AG04450 (cell line): ENCODE data around the gene SLAIN2. TPM values are rescaled to one million over a fixed set of nuclear protein-coding genes. Genes with fewer than 3 reads are reported as not detected.
"Not testable (repeated sequence)": the region's sequence is repeated elsewhere in the genome, so short reads cannot be mapped to it uniquely, and the experiment has no call there.

ENCODE experiments used
- CTCF ChIA-PET: fragments of 300-600, 350-600 bp; formaldehyde crosslinking; extraction: SDS; loops from one replicate; lab custom pipeline; 2022; ENCODE audit warnings: antibody characterized with exemption, inconsistent platforms; lab: Charles Lee
- POLR2A ChIA-PET: fragments of 350-600 bp; formaldehyde crosslinking; extraction: SDS; loops from one replicate; lab custom pipeline; 2021; ENCODE audit warnings: antibody characterized with exemption, inconsistent platforms; lab: Yijun Ruan, JAX
- DNase-seq: peaks from one replicate; pipeline ENCODE4 v3.0.0-alpha.2; 2011; ENCODE audit warnings: low read depth, low spot score
- H3K27ac ChIP-seq: one replicate; pipeline ENCODE4 v1.5.1; 2012; ENCODE audit warnings: low read depth, low read length, control low read depth
- H3K27me3 ChIP-seq: one replicate; pipeline ENCODE4 v1.6.0; 2012; ENCODE audit warnings: low read length; ENCODE audit not compliant: control insufficient read depth, insufficient read depth
- H3K4me3 ChIP-seq: 2 replicates; pipeline ENCODE4 v1.5.1; 2011; ENCODE audit warnings: mild to moderate bottlenecking, low read depth, low read length, control low read depth
- H3K9me3 ChIP-seq: 2 replicates; pipeline ENCODE4 v1.5.1; 2012; ENCODE audit warnings: low read length; ENCODE audit not compliant: control insufficient read depth, insufficient read depth
- CTCF ChIP-seq: IDR thresholded peaks from 2 replicates; pipeline ENCODE4 v1.5.1; 2011; ENCODE audit warnings: low read depth, low read length, control low read depth, inconsistent platforms
- polyA plus RNA-seq: library from polyadenylated mRNA; depleted of rRNA; stranded (reverse); fragments of >200 nt; gene quantifications from 2 replicates; pipeline ENCODE4 v1.2.3, GENCODE V29; 2011

Gene SLAIN2
- polyA plus RNA-seq, 1 experiment = 33.7 TPM

GRCh38 chr4:48436318-48436717 lies 95.0 kb downstream of the SLAIN2 start:
- Histone ChIP-seq H3K4me3 (no peak overlapping the region), H3K27me3 (no peaks in the 10 kb centered on the region), H3K9me3 (no peaks in the 10 kb centered on the region), H3K27ac (no peak overlapping the region)
- no peak for DNase-seq
- ChIA-PET POLR2A (no interaction called here), CTCF (interaction anchor here (1.4 kb wide), 1 partner anchor 9 kb away, joined by 3 read pairs; no protein-coding TSS in a partner anchor)
- TF ChIP-seq CTCF = no peak

GRCh38 chr4:48439988-48440387 lies 98.7 kb downstream of the SLAIN2 start:
- Histone ChIP-seq H3K27ac (no peak overlapping the region), H3K27me3 (no peaks in the 10 kb centered on the region), H3K4me3 (no peak overlapping the region), H3K9me3 (no peaks in the 10 kb centered on the region)
- no peak for TF ChIP-seq CTCF
- ChIA-PET CTCF (no interaction called here), POLR2A (no interaction called here)
- no peak for DNase-seq

DNA sequence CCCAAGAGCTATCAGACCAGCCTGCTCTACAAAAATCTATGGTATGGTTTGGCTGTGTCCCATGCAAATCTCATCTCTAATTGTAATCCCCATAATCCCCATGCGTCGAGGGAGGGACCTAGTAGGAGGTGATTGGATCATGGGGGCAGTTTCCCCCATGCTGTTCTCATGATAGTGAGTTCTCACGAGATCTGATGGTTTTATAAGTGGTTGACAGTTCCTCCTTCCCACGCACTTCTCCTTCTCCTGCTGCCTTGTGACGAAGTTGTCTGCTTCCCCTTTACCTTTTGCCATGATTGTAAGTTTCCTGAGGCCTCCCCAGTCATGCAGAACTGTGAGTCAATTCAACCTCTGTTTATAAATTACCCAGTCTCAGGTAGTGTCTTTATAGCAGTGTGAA lies 99.6 kb downstream of the SLAIN2 start:
- H3K9me3 ChIP-seq, H3K4me3 ChIP-seq, POLR2A ChIA-PET, H3K27ac ChIP-seq, H3K27me3 ChIP-seq, CTCF ChIA-PET, DNase-seq: not testable (repeated sequence)

DNA sequence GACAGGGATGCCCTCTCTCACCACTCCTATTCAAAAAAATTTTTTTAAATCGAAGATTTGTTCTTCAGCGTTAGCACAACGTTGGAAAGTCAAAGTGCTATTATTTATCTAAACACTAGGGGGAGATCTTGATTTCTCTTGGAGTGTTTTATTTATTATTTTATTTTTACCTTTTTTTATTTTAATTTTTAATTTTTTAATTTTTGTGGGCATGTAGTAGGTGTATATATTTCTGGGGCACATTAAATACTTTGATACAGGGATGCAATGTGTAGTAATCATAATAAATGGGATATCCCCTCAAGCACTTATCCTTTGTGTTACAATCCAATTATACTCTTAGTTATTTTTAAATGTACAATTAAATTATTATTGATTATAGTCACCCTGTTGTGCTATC lies 104.4 kb downstream of the SLAIN2 start:
- POLR2A ChIA-PET = no interaction called here
- no peaks in the 10 kb centered on the region for H3K9me3 ChIP-seq
- CTCF ChIA-PET = interaction anchor here (0.8 to 3.6 kb wide), 7 partner anchors 9 to 100 kb away, joined by 3 to 33 read pairs (median 3); no protein-coding TSS in a partner anchor
- TF ChIP-seq CTCF = peak; percentile 50
- H3K4me3 ChIP-seq = no peak overlapping the region
- no peak for DNase-seq
- H3K27ac ChIP-seq = no peak overlapping the region
- peaks cover 4% of the 10 kb centered on the region for H3K27me3 ChIP-seq

DNA sequence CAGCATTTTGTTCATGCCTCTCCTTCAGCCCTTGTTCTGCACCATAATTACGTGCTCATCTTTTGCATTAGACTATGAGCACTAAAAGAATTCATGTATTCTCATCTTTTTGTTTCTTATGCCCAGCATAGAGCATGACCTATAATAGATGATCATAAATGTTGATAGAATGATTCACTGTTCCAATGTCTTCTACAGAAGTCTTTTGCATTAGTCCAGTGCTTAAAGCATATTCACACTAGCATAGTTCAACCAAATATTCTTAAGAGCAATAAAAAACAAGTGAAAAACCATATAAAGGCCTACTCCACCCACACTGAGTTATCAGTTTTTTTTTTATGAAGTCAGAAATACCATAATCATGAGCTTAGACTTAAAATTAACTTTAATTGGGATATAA lies 105.3 kb downstream of the SLAIN2 start:
- DNase-seq = no peak
- POLR2A ChIA-PET = no interaction called here

More for the DNA sequence above, 105.3 kb downstream of the SLAIN2 start:
- Histone ChIP-seq H3K4me3 (no peak overlapping the region), H3K27me3 (peaks cover 4% of the 10 kb centered on the region), H3K9me3 (no peaks in the 10 kb centered on the region), H3K27ac (no peak overlapping the region)
- TF ChIP-seq CTCF = no peak
- CTCF ChIA-PET = interaction anchor here (0.6 to 3.6 kb wide), 11 partner anchors 12 to 207 kb away, joined by 3 to 33 read pairs (median 4); no protein-coding TSS in a partner anchor
